HG03442 (cell line): ENCODE data around the gene MYOM1.

Source experiments
- ATAC-seq: cut with Tn5 transposase; IDR thresholded peaks from one replicate; pipeline ENCODE4 v1.9.1; 2021; ENCODE audit warnings: mild to moderate bottlenecking, moderate library complexity; ENCODE audit not compliant: unreplicated experiment

Gene MYOM1

DNA sequence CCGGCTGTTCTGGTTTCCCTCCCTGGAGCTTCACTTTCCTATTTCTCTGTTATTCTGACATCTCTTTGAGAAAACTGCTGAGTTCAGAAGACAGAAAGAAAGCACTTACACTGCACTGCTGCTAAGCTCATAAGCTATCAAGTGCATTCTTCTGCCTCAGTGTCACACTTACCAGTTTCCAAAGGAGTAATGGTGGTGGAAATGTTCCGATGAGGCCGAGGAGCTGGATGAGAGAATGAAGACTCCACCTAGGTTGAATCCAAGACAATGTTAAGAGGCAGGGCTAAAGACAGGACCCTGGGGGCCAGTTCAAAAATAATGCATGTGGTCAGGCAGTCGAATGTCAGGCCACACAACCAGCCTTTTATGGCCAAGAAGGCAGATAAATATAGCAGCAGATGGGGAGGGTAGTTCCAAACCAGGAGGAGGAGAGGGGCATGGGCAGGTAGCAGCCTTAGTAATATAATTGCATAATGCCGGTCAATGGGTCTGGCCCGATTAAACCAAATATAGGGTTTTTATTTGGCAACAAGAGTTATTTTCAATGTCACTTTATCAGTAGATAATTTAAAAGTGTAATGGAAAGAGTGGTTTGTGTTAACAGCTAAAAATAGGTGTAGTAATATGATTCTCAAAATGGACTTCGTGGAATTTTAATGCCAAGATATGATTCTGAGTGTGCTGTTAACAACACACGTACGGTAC lies at the start of gene MYOM1:
MYOM1 (minus strand) TSS at position 338 of the 705 bp plus-strand sequence. CDS start 4,745 bp downstream, outside the sequence.
- no peak for ATAC-seq

DNA sequence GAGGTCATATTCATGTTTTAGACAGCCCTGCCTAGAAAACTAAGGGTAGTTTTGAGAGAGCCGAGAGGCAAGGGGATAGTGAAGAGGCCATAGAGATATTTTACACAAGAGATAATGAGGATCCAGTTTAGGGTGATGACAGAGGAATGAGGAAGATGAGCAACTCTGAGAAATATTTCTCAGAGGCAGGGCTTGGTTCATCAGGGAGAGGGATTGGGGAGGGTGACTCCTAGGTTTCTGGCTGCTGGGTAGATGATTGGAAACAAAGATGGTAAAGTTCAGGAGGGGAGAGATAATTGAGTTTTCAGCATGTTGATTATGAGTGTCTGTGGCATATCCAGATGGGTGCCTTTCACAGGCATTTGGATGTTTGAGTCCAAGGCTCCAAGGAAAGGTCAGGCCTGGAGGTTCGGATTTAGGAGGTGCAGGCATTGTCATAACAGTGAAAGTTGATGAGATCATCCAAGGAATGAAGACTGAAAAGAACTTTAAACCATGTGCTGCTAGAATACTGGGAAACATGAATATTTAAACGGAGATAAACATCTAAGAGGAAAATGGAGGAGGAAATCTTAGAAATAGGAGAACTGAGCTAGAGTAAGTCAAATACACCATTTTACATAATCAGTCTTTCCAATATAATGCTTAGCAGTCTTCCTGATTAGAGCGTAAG lies 49.6 kb upstream of the MYOM1 start:
- ATAC-seq, result no peak

DNA sequence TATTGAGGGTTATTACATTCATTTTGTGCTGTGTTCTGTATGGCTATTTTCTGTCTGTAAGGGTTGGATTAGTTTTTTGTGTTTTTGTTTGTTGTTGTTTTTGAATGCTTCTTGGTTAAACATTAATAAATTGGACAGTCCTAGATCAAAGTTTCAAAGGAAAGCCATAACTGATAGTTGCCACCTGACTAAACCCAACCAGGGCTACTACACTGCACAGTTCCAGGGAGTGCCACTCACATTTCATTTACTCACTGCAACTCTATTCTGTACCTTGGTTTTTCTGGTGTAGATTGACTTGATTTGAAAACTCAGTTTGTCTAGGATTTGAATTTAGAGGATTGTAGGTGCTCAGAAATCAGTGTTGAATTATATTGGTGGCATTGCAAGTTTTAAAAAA lies 48.5 kb upstream of the MYOM1 start:
- ATAC-seq, result no peak

DNA sequence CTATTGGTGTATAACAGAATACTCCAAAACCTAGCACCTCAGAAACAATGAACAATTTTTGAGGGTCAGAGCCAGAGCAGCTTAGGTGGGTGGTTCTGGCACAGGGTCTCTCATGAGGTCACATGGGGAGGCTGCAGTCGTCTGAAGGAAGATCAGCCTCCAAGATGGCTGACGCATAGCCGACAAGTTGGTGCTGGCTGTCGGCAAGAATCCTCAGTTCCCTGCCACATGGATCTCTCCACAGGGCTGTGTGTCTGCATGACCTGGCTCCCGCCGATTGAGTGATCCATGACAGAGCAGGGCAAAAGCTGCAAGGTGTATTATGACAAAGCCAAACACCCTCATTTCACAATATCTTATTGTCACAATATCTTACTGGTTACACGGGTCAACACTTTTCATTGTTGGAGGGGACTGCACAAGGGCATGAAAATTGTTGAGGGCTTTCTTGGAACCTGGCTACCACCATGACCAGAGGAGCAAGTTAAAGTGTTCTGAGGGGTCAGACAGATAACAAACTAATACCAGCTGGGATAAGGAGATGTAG lies 46.4 kb upstream of the MYOM1 start:
- ATAC-seq, result no peak

DNA sequence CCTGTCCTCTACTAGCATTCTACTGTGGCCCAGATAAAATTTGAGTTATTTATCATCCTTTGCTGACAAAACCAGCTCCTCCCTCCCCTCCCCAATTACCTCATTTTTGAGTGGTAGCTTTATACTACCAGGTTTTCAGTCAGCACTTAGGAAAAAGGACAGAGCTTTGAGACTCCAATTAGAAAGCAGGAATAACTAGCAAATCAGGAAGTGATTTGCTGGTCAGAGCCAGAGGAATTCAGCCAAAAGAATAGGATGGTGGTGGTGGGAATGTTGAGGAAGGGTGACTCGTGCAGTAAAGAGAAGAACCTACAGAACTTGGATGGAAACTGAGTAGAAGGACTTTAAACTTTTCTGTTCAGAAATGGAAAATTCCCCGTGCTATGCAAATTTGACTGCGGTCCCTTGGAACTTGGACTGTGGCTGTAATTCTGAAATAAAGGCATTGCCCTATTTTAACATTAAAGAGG lies 45.8 kb upstream of the MYOM1 start:
- no peak for ATAC-seq

DNA sequence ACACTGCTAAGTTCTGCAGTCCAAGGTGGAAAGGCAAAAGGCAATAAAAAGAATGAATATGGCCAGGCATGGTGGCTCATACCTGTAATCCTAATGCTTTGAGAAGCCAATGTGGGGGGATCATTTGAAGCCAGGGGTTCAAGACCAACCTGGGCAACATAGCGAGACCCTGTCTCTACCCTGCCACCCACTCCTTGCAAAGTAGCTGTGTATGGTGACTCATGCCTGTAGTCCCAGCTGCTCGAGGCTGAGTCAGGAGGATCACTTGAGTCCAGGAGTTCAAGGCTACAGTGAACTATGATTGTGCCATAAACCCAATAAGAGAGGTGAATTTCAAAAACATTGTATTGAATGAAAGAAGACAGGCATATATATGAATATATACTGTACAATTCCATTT lies 44.6 kb upstream of the MYOM1 start:
- no peak for ATAC-seq

DNA sequence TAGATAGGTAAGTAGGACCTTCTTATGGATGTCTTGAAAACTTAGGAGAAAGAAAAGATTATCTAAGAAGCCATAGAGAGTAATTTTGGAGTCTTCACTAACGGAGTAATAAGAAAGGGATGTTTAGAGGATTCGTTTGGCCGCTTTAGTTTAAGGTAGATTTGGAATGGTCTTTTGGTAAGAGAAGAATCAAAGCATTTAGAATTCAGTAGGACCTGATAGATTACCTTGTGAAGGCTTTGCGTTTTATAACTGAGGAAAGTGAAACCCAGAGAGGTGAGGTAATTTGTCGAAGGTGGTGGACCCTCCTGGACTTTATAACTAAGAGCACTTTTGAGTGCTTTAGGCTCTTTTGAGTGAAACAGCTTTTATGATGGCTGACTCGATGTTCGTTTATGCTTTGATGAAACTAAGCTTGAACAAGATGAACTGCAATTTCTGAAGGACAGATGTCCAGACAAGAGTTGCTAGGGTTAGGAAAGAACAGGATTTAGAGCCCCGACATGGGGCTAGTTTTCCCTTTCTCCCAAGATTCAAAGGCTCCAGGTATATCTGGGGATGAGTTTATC lies 43.4 kb upstream of the MYOM1 start:
- ATAC-seq, result no peak

DNA sequence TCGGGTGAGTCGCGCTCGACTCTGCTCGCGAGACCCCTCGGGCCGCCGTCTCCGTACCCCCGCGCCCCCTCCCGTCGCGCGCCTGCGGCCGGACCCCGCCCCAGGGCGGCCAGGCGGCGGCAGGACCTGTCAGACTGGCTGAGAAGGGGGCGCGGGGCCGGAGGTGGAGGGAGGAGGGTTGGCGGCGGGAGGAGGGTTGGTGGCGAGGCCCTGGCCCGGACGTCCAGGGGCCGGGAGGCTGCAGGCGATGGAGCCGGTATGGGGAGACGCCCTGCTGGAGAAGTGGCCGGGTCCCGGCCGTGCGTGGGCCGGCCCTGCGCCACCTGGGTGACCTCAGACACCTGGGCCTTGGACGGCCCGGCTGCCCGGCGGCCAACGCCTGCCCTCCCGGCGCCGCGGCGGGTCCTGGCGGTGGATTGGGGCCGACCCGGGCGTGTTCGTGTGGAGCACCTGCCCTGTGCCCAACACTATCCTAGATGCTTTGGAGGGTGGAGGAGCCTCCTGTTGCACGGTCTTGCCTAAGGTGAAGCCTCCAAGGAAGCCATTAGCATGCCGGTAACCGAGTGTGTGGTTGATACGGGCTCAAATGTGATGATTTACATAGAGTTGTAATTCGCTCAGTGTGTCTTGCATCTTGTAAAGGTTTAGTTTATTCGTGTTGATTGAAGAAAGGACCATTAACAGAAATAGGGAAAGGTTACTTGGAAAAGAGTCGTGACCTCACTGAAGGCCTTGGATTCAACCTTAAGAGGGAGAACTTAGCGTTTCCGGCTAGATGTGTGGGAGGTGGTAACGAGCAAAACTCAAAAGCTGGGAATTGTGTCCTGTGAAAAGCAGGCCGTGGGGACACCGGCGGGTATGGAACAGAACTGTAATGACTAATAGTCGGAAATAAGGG lies 42.7 kb upstream of the MYOM1 start:
- peak; percentile 28 for ATAC-seq

DNA sequence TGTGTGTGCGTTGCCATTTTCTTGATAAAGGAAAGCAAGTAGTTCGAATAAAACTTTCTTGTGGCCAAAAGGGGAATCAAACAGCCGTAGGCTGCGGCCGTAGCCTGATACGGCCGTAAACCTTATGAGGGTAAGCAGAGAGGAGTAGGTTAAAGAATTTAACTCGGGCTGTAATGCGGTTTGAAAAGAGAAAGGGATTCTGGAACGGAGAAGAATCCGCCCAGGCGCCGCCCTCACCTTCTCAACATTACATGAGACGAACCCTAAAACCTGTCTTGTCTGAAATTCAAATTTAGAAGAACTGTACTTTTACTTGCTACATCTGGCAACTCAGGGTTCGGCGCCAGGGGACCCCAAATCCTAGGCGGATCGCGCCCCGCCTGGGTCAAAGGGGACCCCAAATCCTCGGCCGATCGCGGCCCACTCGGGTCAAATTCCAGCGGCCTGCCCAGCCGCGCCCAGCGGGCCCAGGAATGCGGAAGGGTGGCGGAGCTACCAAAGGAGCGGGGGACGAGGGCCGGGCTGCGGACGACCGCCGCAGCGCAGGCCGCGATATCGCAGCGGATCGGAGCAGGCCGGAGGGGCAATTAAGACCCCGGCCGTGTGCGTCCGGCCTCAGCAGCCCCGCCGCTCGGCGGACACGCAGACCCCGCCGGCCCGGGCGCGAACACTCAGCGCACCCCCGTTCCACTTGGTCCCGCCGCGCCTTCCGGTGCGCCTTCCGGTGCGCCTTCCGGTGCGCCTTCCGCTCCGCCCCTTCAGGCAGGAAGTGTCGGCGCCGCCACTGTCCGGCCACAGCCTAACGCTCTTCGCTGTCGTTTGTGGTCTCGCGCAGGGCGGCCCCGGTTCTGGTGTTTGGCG lies 41.8 kb upstream of the MYOM1 start, which contains the start of gene MYL12B:
MYL12B (plus strand) TSS at position 761 of the 861 bp plus-strand sequence. CDS start 10,766 bp downstream, outside the sequence.
- peak; percentile 78 for ATAC-seq

DNA sequence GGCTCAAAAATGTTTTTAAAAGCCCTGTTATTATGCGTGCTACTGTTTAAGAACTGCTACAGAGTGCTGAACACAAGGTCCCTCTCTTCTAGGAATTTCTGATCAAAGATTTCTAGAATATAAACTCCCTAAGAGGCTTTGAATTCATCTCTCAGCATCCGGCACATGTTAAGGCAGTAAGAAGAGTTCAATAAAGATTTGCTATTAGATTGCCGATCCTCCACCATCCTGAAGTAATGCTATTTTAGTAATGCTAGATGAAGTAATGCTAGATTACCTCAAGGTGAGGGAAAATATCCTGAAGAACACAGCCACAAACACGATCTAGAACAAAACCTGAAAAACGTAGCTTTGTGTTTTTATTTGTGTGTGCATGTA lies 41.2 kb upstream of the MYOM1 start:
- ATAC-seq, result no peak

DNA sequence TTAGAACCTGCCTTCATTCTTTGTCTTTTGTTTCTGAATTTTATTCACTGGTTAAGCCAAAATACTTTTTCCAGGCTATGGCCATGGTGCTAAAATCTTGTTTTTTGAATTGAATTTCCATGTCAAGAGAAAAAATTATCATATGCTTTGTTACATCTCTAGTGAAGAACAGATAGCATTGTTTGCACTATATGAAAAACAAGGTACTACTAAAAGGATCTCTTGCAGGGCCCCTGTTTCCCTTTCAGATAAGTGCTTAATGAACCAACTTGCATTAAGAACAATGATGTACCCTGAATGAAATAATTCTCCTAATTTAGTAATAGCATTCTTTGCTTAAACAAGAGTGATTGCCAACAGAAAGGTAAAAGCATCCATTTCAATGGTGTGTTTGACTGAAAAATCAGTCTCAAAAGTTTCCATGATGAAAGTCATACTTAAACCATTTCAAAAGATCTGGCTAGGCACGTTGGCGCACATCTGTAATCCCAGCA lies 37.9 kb upstream of the MYOM1 start:
- no peak for ATAC-seq

DNA sequence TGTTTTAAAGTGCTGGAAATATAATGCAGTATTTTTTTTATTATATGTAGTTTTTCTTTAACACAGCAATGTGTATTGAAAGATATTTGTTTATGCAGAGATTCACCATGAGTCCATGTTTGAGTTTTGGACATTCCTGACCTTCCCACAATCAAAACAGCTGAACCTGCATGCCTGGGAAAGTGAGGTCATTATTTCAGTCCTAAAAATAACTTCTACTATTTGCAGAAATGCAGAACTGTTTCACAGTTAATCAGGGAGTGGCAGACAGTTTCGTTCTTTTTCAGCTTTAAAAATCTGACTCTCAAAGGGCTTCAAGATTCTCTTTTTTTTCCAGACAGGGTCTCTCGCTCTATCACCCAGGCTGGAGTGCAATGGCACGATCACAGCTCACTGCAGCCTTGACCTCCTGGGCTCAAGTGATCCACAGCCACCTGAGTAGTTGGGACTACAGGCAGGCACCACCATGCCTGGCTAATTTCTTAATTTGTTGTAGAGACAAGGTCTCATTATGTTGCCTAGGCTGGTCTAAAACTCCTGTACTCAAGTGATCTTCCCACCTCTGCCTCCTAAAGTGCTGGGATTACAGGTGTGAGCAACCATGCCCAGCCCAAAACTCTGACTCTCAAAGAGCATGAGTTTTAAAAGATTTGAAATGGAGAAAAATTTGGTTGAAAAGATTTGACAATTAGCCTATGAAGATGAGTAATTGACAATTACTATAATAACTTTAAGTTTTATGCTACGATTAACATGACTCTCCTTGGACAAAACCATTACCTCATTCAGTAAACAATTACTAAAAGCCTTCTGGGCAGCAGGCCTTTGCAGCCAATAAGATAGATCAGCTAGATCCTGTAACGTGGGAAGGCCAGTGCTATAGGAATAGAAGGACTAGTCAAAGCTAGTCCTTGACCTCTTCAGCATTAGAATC lies 37.2 kb upstream of the MYOM1 start:
- ATAC-seq, result no peak

DNA sequence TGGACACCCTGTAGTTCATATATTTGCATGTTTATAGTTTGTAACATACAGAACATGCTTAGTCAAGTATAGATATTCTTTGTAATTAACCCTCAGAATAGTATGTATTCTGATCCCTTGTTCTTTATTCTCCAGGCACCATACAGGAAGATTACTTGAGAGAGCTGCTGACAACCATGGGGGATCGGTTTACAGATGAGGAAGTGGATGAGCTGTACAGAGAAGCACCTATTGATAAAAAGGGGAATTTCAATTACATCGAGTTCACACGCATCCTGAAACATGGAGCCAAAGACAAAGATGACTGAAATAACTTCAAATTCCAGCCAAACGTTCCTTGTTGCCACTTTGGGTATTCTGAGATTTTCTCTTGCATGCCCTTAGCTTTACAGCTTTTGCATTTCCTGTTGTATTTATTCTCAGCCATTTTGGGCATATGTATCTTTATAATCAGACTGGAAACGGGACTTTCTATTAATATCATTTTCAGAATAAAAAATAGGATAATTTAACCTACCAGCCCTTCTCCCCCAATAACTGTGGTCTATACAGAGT lies 35.9 kb upstream of the MYOM1 start:
- ATAC-seq, result no peak

DNA sequence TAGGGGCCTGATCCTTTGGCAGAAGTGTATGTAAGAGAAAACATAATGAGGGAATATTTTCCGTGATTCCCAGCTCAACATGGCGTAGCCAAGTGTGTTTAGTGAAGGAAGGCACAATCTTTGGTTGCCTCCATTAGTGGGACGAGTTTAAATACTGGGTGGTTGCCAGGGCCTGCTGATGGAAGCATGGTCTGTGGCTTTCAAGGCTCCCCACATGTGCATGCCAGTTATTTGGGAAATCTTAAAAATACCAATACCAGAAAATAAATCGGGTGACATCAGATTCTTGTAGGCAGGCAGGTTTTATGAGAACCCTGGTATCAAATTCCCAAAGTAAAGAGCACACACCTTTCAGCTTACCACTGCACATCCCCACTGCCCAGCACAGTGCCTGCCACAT lies 35.0 kb upstream of the MYOM1 start:
- no peak for ATAC-seq

DNA sequence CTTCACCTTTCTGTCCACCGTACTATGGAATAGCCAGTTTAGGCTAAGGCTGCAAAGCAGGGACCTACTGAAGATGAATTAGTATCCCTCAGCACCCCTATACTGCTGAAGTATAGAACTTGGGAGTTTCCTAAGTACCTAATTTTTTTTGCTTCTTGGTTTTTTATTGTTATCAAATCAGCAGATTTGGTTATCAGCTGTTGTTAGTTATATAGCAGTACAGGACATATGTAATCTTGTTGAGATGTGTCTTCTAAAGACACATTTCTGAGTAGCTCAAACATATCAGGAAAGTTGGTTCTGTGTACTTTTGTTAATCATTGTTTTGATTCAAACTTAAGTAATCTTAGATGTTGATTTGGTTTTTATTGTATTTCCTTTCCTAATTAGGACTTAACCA lies 33.1 kb upstream of the MYOM1 start:
- ATAC-seq, result no peak

DNA sequence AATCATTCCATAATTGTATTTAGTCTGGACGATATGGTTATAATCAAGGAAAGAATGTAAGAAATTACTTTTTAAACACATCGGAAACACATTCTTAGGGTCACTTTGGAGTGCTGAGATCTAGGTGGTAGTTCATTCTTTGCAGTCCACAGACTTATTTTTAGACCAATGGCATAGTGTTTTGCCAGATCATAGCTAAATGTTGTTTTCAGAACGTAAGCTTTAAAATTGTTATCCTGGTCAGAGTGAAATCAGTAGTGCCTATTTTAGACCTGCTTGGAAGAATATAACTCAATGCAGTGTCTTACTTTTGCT lies 32.2 kb upstream of the MYOM1 start:
- no peak for ATAC-seq

DNA sequence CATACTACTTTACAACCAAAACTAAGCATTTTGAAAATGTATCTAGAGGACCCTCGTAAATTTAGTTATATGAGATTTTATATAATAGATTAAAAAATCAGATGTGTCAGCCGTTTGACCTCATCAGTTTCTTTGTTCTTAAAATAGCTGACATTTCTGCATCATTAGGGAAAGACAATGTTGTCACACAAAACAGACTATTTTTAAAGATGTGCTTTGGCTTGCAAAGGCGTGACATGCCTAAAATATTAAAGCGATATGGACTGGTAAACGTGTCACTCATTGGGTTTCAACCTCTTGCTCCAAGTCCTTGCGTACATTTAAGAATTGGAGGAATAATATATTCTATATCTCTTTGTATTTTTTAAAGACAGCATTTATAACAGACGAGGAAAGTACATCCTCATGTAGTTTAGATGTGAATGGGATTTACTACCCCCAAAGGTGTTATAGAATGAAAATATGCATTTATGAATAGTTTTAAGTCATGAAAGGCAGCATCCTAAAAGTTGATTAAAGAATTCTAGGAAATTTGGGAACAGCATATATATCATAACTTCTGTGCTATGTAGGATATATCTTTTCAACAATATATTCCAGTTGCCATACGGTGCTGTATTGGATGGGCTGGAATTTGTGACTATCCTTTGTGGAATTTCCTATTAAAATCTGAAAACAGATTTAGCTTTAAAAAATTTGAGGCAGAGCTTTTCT lies 31.6 kb upstream of the MYOM1 start:
- ATAC-seq, result no peak
